ENCODE measurements around the gene CDC42BPG.

Gene CDC42BPG

GRCh38 chr11:64879244-64879900 is 34.9 kb upstream of the CDC42BPG start:
- DNase-seq: no peak

- peak; percentile 95 for DNase-seq
Measured at GRCh38 chr11:64878494-64879243, 34.2 kb upstream of the CDC42BPG start, which contains the start of gene EHD1. Gene EHD1 (minus strand): TSS chr11:64878621. CDS start chr11:64878464, 157 bp downstream.

GRCh38 chr11:64878223-64878493 is 33.7 kb upstream of the CDC42BPG start:
- DNase-seq: no peak

- no peak for DNase-seq
Measured at GRCh38 chr11:64877390-64878222, 33.2 kb upstream of the CDC42BPG start.

GRCh38 chr11:64876835-64877341 is 32.4 kb upstream of the CDC42BPG start:
- DNase-seq: peak; percentile 93

- DNase-seq: no peak
Measured at GRCh38 chr11:64876229-64876750, 31.8 kb upstream of the CDC42BPG start.

GRCh38 chr11:64875369-64876228 is 31.1 kb upstream of the CDC42BPG start:
- DNase-seq: no peak

- no peak for DNase-seq
Measured at GRCh38 chr11:64874308-64875240, 30.1 kb upstream of the CDC42BPG start.

- no peak for DNase-seq
Measured at GRCh38 chr11:64872790-64873488, 28.5 kb upstream of the CDC42BPG start.

GRCh38 chr11:64871492-64871891 is 27.0 kb upstream of the CDC42BPG start:
- DNase-seq: no peak

- no peak for DNase-seq
Measured at GRCh38 chr11:64870893-64871466, 26.5 kb upstream of the CDC42BPG start.

- DNase-seq: peak; percentile 62
Measured at GRCh38 chr11:64870176-64870892, 25.9 kb upstream of the CDC42BPG start.

- no peak for DNase-seq
Measured at GRCh38 chr11:64869571-64870175, 25.2 kb upstream of the CDC42BPG start.

GRCh38 chr11:64868904-64869570 is 24.6 kb upstream of the CDC42BPG start:
- peak; percentile 83 for DNase-seq

GRCh38 chr11:64867748-64868462 is 23.5 kb upstream of the CDC42BPG start:
- DNase-seq: no peak

- no peak for DNase-seq
Measured at GRCh38 chr11:64866173-64866491, 21.7 kb upstream of the CDC42BPG start.
